Kidney glomerular epithelial cell (primary cell): Measurements from ENCODE around the gene MAU2.

Experiments used
- DNase-seq: peaks from one replicate; lab custom pipeline; 2025; lab: John Stamatoyannopoulos, UW

Gene MAU2

GRCh38 chr19:19305696-19306095 is 14.9 kb upstream of the MAU2 start:
- DNase-seq, result no peak

- no peak for DNase-seq
These were observed 14.4 kb upstream of the MAU2 start for GRCh38 chr19:19306191-19306590.

DNA sequence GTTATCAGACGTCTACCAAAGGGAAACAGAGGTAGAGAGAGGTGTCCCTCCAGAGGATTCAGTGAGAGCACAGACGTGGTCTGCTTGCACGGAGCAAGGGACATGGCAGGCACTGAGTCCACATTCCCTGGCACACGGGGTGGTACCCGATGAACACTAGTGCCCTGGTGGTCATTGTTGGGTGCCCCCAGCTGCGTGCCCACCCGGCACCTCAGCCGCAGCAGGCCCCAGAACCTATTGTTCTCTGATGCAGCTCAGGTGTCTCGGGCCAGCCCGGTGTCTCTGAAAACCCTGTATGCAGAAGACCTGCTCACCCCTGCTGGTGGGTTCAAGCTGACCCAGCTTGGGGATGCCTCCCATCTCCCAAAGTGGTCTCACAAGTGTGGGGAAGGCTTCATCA is 12.3 kb upstream of the MAU2 start:
- DNase-seq, result no peak

DNA sequence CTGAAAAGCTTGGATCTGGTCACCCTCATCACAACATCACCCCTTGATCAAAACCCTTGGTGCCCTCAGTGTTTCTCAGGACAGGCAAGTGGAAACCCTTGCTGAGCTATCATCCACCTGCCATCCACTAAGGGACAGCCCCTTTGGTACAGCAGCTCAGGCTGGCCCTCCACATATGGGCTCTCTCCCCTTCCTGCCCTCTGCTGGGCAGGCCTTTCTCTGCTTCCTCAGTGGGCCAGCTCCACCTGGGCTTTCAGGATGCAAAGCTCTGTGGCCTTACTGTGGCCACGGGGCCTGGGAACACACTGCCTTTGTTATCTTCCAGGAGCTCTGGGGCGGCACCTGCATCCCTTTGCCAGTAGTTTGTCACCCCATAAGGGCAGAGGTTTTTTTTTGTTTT is 5.2 kb upstream of the MAU2 start:
- no peak for DNase-seq

- DNase-seq, result no peak
These were observed 4.5 kb upstream of the MAU2 start for GRCh38 chr19:19316082-19316481.

GRCh38 chr19:19319732-19320360 is 783 bp upstream of the MAU2 start:
- DNase-seq, result no peak

- no peak for DNase-seq
These were observed 530 bp downstream of the MAU2 start for GRCh38 chr19:19321141-19321577.

DNA sequence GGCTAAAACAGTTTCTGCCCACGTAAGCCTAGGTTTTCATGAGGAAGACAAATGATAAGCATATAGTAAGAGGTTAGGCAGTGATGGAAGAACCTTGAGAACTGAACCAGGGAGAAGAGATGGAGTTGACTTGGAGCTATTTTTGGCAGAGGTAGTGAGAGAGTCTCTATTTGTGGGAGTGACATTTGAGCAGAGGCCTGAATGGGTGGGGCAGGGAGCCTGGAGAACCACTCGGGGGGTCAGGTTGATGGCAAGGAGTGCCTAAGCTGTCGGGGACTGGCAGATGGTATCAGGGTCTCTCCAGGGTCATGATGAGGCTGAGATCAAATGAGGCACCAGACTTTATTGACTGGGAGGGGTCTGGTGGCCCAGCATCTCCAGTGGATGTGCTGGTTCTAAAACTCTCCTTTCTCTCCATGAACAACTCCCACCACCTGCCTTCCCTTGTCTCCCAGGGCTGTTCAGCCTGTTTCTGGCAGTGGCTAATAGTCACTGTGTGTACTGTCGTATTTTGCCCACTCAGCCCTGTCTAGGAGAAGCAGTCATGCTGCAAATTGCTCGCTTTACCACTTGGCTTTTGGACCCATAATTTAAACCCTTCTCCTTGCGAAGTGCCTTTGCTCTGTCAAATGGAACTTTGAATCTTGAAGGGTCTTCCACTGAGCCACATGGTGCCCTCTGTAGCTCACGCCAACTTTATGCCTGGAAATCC is 3.6 kb downstream of the MAU2 start:
- DNase-seq, result no peak

DNA sequence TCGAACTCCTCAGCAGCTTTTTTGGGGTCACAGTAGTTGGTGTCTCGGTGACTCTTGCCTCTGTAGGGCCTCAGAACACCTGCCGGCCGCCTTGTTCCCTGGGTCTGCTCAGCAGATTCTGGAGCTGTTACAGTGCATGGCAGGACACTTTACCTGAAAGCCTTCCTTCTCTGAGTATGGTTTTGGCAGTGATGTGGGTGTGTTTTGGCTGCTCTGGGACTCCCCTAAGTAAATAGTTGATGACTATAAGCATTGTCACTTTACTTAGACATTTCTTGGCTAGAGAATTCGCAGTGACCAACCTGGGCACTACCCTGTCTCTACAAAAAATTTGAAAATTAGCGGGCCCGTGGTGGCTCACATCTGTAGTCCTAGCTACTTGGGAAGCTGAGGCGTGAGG is 7.0 kb downstream of the MAU2 start:
- DNase-seq, result no peak

DNA sequence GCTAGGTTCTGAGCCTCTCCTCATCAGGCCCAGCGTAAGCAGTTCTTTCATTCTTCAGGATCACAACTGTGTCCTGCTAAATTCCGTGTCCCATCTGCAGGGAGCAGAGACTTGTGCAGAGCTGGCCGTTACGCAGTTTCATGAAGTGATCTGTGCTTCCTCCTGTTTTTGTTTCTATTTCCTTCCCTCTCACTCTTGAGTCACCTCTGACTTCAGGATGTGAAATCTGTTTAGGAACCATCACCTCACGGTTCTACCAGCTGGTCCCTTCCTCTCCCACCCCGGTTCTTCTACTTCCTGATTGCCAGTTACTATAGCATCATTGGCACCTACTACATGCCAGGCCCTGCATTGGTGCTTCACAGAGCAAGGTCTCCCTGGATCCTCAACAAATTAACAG is 8.5 kb downstream of the MAU2 start:
- DNase-seq, result no peak

DNA sequence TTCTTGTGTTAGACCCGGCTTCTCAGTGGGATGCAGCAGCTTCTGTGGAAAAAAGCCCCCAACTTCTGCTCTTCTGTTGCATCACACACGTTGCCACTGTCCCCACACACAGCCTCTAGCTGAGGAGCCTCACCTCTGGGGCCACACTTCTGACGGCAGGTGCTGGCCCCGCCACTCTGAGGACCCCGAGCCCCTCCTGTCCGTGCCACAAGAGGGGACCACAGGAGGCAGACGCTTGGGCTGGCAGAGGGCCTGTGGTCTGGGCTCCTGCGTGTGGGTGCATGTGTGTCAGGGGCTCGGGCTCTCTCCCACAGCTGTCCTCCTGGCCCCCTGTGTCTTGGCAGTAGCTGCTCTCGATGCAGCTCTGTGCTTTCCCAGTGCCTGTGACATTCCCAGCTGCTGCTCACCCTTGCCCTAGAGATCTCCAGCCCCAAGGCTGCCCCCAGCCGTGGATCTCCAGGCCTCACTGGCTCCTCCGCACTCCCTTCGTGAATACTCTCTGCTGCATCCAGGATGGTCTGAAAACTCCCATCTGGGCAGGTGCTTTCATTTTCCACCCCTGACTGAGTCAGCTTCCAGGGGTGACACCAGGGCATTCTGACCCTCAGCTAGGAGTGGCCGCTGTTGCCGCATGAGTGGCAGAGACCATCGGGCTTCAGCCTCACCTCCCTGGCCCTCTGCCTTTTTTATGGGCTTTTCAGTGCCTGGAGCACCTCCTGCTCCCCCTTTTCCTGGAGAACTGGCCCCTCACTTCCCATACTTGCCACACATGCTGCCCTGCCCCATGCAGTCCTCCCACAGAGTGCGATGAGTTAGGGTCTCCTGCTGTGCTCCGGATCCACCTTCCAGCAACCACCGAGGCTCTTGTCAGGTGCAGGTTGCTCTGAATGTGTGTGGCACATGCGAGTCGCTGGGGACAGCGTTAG is 13.7 kb downstream of the MAU2 start:
- no peak for DNase-seq

DNA sequence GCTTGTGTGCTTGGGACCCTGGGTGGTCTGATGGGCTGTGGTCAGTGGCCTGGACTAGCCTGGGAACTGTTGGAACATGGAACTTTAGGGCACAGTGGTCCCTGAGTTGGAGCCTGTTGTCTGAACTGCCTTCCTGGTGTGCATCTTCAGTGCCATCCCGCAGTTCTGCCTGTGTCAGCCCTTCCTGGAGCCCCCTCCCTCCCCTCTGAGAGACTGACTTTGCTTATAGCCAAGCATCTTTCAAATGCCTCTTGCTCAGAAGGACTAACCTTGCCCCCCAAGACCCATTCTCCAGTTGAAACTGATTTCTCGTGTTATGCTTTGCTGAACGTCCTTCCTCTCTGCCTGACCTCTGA is 14.3 kb downstream of the MAU2 start:
- no peak for DNase-seq

- no peak for DNase-seq
These were observed 15.0 kb downstream of the MAU2 start for GRCh38 chr19:19335408-19336158.

- DNase-seq, result no peak
These were observed 16.0 kb downstream of the MAU2 start for GRCh38 chr19:19336597-19336996.

DNA sequence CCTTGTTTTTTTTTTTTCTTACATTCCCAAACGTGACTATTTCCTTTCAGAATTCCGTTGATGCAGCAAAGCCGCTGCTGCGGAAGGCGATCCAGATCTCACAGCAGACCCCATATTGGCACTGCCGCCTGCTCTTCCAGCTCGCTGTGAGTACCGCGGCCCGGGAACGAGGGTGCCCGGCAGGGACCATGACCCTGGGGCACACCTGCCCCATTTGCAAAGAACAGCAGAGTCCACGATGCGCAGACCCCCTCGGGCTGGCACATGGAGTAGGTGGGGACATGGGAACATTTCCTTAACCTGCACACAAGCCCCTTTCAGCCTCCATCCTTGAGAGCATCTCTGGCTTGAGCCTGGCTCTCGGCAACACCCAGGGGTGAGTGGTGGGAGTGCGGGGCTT is 16.5 kb downstream of the MAU2 start:
- no peak for DNase-seq

GRCh38 chr19:19338082-19338481 is 17.5 kb downstream of the MAU2 start:
- no peak for DNase-seq

GRCh38 chr19:19341026-19341425 is 20.4 kb downstream of the MAU2 start:
- DNase-seq, result no peak

DNA sequence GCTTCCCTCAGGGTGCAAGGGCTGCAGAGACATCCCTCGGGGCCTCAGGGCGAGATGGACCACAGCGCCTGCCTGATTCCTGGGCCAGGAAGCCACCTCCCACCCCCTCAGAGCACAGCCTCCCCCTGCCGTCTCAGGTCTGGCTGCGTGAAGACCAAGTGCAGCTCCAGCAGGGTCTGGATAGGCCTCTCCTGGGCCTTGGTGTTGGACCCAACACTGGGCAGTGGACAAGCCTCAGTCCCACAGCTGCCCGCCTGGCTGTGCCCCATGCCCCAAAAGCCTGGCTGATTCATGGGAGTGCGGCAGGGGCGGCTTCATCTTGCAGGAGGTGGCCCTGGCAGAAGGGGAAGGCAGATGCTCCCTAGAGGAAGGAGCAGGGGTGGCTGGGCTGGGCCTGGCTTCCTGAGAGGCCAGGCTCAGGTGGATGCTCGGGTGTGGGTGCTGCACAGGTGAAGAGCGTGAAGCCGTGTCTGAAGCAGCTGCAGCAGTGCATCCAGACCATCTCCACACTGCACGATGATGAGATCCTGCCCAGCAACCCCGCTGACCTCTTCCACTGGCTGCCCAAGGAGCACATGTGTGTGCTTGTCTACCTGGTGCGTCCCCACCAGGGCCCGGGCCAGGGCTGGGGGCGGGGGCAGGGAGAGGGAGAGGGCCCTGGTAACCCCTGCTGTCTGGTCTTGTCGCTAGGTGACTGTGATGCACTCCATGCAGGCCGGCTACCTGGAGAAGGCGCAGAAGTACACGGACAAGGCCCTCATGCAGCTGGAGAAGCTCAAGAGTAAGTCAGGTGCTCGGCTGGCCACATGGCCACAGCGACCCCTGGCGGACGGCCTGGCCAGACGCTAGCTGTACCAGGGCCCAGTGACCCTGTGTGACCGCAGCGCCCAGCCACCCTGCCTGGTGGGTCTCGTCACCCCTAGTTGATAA is 21.7 kb downstream of the MAU2 start:
- peak; percentile 34 for DNase-seq

GRCh38 chr19:19343016-19343362 is 22.4 kb downstream of the MAU2 start:
- DNase-seq, result no peak

- DNase-seq, result no peak
These were observed 23.1 kb downstream of the MAU2 start for GRCh38 chr19:19343762-19344161.

DNA sequence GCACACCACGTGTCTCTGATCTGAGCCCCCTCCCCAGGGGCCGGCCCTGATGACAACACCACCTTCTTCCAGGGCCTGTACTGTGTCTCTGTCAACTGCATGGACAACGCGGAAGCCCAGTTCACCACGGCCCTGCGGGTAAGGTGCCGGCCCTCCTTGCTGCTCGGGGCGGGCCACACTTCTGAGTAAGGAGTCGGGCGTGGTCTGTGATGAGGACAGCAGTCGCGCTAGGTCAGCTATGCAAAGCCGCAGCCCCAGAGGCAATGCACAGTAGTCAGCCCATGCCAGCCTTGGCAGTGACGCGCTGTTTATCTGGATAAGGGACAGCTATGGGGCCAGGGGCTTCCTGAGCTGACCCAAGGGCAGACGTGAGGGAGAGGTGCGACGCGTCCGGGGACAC is 24.6 kb downstream of the MAU2 start:
- DNase-seq, result no peak
